Suprapubic skin (tissue), 4 donors: ENCODE data around the gene CSN2. TPM values are rescaled to one million over a fixed set of nuclear protein-coding genes. Genes with fewer than 3 reads are reported as not detected.

Experiments used
- DNase-seq, 2 donors: peaks; one replicate each; pipeline ENCODE4 v3.0.0-alpha.2; 2019; ENCODE audit warnings: low spot score in 2 of 2
- H3K27ac ChIP-seq: fragments of 200-600 bp; sonication (generic); one replicate; pipeline ENCODE4 v1.5.1; 2019
- H3K27me3 ChIP-seq: fragments of 200-600 bp; sonication (generic); one replicate; pipeline ENCODE4 v1.5.1; 2019
- H3K36me3 ChIP-seq: fragments of 200-600 bp; sonication (generic); one replicate; pipeline ENCODE4 v1.5.1; 2019
- H3K4me1 ChIP-seq: fragments of 200-600 bp; sonication (generic); one replicate; pipeline ENCODE4 v1.5.1; 2019
- H3K4me3 ChIP-seq: fragments of 200-600 bp; sonication (generic); one replicate; pipeline ENCODE4 v1.5.1; 2019; ENCODE audit warnings: mild to moderate bottlenecking
- H3K9me3 ChIP-seq: fragments of 200-600 bp; sonication (generic); one replicate; pipeline ENCODE4 v1.5.1; 2019
- EP300 ChIP-seq: sonication (generic); formaldehyde crosslinking; IDR thresholded peaks from one replicate; pipeline ENCODE4 v1.6.1; 2017; ENCODE audit warnings: antibody characterized with exemption
- POLR2A ChIP-seq, 2 donors: fragments of 450-650 bp; IDR thresholded peaks; one replicate each; pipeline ENCODE4 v1.6.1; 2017; ENCODE audit warnings: antibody characterized with exemption in 2 of 2, mild to moderate bottlenecking in 2 of 2, moderate library complexity in 2 of 2
- POLR2AphosphoS5 ChIP-seq, 3 donors: sonication (generic); formaldehyde crosslinking; IDR thresholded peaks; one replicate each; pipeline ENCODE4 v1.6.1; 2017; ENCODE audit warnings: antibody characterized with exemption in 3 of 3
- WGBS: methylation state at CpG from one replicate; pipeline ENCODE4 v1.1.5; 2018; 5-methylcytosine and 5-hydroxymethylcytosine counted together
- total RNA-seq, 4 donors: library from RNA; depleted of rRNA; stranded (reverse); fragments of >200 nt; gene quantifications; one replicate each; pipeline ENCODE4 v1.1.0, GENCODE V29; 2016
- TF ChIP-seq, protein P1 (sequence below), 2 donors: fragments of 200-600 bp in 1 of 2; fragments of 450-650 bp in 1 of 2; sonication (generic) in 1 of 2; IDR thresholded peaks; one replicate each; pipeline ENCODE4 v1.5.1; 2016 to 2019; ENCODE audit warnings: antibody characterized with exemption in 2 of 2, mild to moderate bottlenecking in 1 of 2, moderate library complexity in 1 of 2

Gene CSN2
- total RNA-seq, 4 donors from 2014 or later: not detected

- no peak within 1 kb of the TSS for H3K4me3 ChIP-seq
- H3K27ac ChIP-seq: no peak within 1 kb of the TSS
- H3K9me3 ChIP-seq: no peaks in the 10 kb centered on the region
- H3K27me3 ChIP-seq: no peaks in the 10 kb centered on the region
- H3K36me3 ChIP-seq: no peaks in the 10 kb centered on the region
- no peaks in the 10 kb centered on the region for H3K4me1 ChIP-seq
- no peak for DNase-seq
- TF ChIP-seq POLR2A (IDR thresholded peaks at IDR 0.05): no peak
- TF ChIP-seq, protein P1, sequence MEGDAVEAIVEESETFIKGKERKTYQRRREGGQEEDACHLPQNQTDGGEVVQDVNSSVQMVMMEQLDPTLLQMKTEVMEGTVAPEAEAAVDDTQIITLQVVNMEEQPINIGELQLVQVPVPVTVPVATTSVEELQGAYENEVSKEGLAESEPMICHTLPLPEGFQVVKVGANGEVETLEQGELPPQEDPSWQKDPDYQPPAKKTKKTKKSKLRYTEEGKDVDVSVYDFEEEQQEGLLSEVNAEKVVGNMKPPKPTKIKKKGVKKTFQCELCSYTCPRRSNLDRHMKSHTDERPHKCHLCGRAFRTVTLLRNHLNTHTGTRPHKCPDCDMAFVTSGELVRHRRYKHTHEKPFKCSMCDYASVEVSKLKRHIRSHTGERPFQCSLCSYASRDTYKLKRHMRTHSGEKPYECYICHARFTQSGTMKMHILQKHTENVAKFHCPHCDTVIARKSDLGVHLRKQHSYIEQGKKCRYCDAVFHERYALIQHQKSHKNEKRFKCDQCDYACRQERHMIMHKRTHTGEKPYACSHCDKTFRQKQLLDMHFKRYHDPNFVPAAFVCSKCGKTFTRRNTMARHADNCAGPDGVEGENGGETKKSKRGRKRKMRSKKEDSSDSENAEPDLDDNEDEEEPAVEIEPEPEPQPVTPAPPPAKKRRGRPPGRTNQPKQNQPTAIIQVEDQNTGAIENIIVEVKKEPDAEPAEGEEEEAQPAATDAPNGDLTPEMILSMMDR (IDR thresholded peaks at IDR 0.05): no peak
- TF ChIP-seq POLR2AphosphoS5 (IDR thresholded peaks at IDR 0.05): no peak
- no peak for TF ChIP-seq EP300
- 76% methylated on average over 3 of the region's 3 CpGs for WGBS
Observed at GRCh38 chr4:69995526-69996016, 30.0 kb upstream of the CSN2 start, which contains the start of gene STATH. TSS of gene STATH (plus strand) at chr4:69995966. CDS start at chr4:69998438, 2,472 bp downstream.

DNA sequence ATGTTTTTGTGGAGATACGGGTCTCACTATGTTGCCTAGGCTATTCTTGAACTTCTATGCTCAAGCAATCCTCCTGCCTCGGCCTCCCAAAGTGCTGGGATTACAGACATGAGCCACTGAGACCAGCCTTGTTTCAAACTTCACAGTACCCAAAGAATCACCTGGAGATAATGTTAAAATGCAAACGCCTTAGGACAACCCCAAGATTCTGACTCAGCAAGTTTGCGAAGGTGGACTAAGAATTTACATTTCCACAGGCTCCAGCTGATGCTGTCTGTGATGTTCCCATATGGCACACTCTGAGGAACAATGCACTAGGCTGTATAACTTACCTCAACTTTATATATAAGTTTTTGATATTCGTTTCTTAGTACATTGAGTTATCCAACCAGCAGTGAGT is 29.3 kb upstream of the CSN2 start:
- no peak overlapping the region for H3K27ac ChIP-seq
- no peaks in the 10 kb centered on the region for H3K4me1 ChIP-seq
- DNase-seq: no peak
- no peaks in the 10 kb centered on the region for H3K27me3 ChIP-seq
- H3K9me3 ChIP-seq: no peaks in the 10 kb centered on the region
- TF ChIP-seq, protein P1 (IDR thresholded peaks at IDR 0.05): no peak
- TF ChIP-seq POLR2AphosphoS5 (IDR thresholded peaks at IDR 0.05) (no peak), EP300 (no peak), POLR2A (IDR thresholded peaks at IDR 0.05) (no peak)
- 79% methylated on average over 5 of the region's 5 CpGs for WGBS
- no peaks in the 10 kb centered on the region for H3K36me3 ChIP-seq
- H3K4me3 ChIP-seq: no peak overlapping the region

DNA sequence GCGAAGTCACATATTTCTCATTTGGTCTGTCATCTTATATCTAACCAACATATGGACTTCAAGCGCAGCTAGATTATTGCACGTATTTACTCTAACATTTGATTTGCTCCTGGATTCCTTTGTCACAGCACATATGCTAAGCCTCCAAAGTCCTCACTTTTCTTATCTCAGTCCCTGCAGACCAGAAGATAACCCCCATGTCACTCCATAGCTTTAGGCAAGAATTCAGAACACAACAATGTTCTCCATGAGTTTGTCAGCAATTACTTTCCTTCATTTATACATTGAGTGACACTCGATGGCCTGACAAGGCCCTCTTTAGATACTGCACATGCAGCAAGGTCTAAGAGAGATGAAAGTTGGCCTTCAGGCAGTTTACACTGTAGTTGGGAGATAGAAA is 25.5 kb upstream of the CSN2 start:
- Histone ChIP-seq H3K4me1 (no peaks in the 10 kb centered on the region), H3K9me3 (no peaks in the 10 kb centered on the region), H3K27me3 (no peaks in the 10 kb centered on the region), H3K4me3 (no peak overlapping the region), H3K36me3 (no peaks in the 10 kb centered on the region), H3K27ac (no peak overlapping the region)
- TF ChIP-seq EP300 (no peak), POLR2A (IDR thresholded peaks at IDR 0.05) (no peak), POLR2AphosphoS5 (IDR thresholded peaks at IDR 0.05) (no peak)
- TF ChIP-seq, protein P1 (IDR thresholded peaks at IDR 0.05): no peak
- WGBS: 81% methylated on average over 4 of the region's 4 CpGs
- no peak for DNase-seq

DNA sequence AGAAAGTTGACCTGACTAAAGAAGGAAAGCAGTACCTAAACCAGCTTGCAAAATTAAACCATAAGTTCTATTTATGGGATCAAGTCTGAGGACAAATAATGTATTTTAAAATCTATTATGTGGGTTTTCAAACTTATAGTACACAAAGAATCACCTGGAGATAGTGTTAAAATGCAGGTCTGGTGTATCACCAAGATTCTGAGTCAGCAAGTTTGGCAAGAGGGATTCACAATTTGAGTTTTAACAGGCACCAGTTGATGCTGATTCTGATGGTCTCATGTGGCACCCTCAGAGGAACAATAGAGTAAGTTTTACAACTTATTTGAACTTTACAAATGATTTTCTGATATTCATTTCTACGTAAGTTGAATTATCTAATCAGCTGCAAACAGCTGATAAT is 21.1 kb upstream of the CSN2 start:
- Histone ChIP-seq H3K36me3 (no peaks in the 10 kb centered on the region), H3K4me1 (peaks cover 2% of the 10 kb centered on the region), H3K27me3 (no peaks in the 10 kb centered on the region), H3K4me3 (no peak overlapping the region), H3K27ac (no peak overlapping the region), H3K9me3 (no peaks in the 10 kb centered on the region)
- DNase-seq: no peak
- TF ChIP-seq EP300 (no peak), POLR2AphosphoS5 (IDR thresholded peaks at IDR 0.05) (no peak), POLR2A (IDR thresholded peaks at IDR 0.05) (no peak)
- TF ChIP-seq, protein P1 (IDR thresholded peaks at IDR 0.05): no peak
- WGBS: 87% methylated on average over 1 of the region's 1 CpG

DNA sequence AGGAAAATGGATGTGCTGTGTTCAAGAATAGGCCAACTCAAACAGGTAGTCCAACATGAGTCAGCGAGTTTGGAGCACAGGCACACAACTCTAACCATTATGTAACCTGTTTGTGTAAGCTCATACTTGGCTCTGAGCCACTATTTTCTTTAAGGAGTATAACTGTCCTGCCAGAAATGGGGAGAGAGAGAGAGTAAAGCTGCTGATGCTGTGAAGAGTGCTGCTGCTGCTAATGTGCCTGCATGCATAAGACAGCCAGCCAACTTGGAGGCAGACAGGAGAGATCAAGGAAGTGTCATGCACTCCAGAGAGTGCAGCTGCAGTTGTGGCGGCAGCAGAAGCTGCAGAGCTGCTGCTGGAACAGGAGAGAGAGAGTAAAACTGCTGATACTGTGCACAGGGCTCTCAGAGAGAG is 18.5 kb upstream of the CSN2 start:
- Histone ChIP-seq H3K27me3 (no peaks in the 10 kb centered on the region), H3K36me3 (no peaks in the 10 kb centered on the region), H3K4me3 (no peak overlapping the region), H3K4me1 (peaks cover 2% of the 10 kb centered on the region), H3K9me3 (no peaks in the 10 kb centered on the region), H3K27ac (no peak overlapping the region)
- WGBS: 33% methylated on average over 2 of the region's 2 CpGs
- TF ChIP-seq EP300: no peak
- TF ChIP-seq POLR2AphosphoS5 (IDR thresholded peaks at IDR 0.05): no peak
- TF ChIP-seq, protein P1 (IDR thresholded peaks at IDR 0.05): no peak
- TF ChIP-seq POLR2A (IDR thresholded peaks at IDR 0.05): no peak
- DNase-seq: no peak
